Measurements from ENCODE around the gene OR9G1. TPM values are rescaled to one million over a fixed set of nuclear protein-coding genes. Genes with fewer than 3 reads are reported as not detected.

The OR9G1 gene
- total RNA-seq, 2 donors from 2014 or later = not detected

GRCh38 chr11:56714206-56714605 is 15.3 kb downstream of the OR9G1 start:
- intact Hi-C loops (cut with DNase I) = no loop called here
- no peaks in the 10 kb centered on the region for H3K4me1 ChIP-seq
- H3K27me3 ChIP-seq = no peaks in the 10 kb centered on the region
- no peak for TF ChIP-seq CTCF (IDR thresholded peaks at IDR 0.05)
- no peak overlapping the region for H3K4me3 ChIP-seq
- H3K9me3 ChIP-seq = no peaks in the 10 kb centered on the region
- H3K27ac ChIP-seq = no peak overlapping the region
- DNase-seq = no peak
- H3K36me3 ChIP-seq = no peaks in the 10 kb centered on the region
- no peak overlapping the region for H3K9ac ChIP-seq (ENCODE audit: low read depth in 2 of 2, low read length in 2 of 2)

- no peaks in the 10 kb centered on the region for H3K9me3 ChIP-seq
- H3K27me3 ChIP-seq = no peaks in the 10 kb centered on the region
- H3K27ac ChIP-seq = peak overlapping the region; percentile 37
- intact Hi-C loops (cut with DNase I) = no loop called here
- no peak overlapping the region for H3K4me3 ChIP-seq
- H3K9ac ChIP-seq (ENCODE audit: low read depth in 2 of 2, low read length in 2 of 2) = no peak overlapping the region
- no peak for DNase-seq
- no peak for TF ChIP-seq CTCF (IDR thresholded peaks at IDR 0.05)
- H3K4me1 ChIP-seq = no peaks in the 10 kb centered on the region
- H3K36me3 ChIP-seq = no peaks in the 10 kb centered on the region
Observed at GRCh38 chr11:56716379-56716854, 17.5 kb downstream of the OR9G1 start.

- H3K27me3 ChIP-seq = no peaks in the 10 kb centered on the region
- H3K27ac ChIP-seq = no peak overlapping the region
- TF ChIP-seq CTCF (IDR thresholded peaks at IDR 0.05) = no peak
- H3K4me3 ChIP-seq = no peak overlapping the region
- no peaks in the 10 kb centered on the region for H3K9me3 ChIP-seq
- no peaks in the 10 kb centered on the region for H3K4me1 ChIP-seq
- DNase-seq = no peak
- no peaks in the 10 kb centered on the region for H3K36me3 ChIP-seq
- no peak overlapping the region for H3K9ac ChIP-seq (ENCODE audit: low read depth in 2 of 2, low read length in 2 of 2)
- intact Hi-C loops (cut with DNase I) = no loop called here
Observed at GRCh38 chr11:56720513-56720912, 21.6 kb downstream of the OR9G1 start.

- Histone ChIP-seq H3K27ac (no peak overlapping the region), H3K9me3 (no peaks in the 10 kb centered on the region), H3K9ac (ENCODE audit: low read depth in 2 of 2, low read length in 2 of 2) (no peak overlapping the region), H3K4me1 (no peaks in the 10 kb centered on the region), H3K36me3 (no peaks in the 10 kb centered on the region), H3K27me3 (no peaks in the 10 kb centered on the region), H3K4me3 (no peak overlapping the region)
- no peak for TF ChIP-seq CTCF (IDR thresholded peaks at IDR 0.05)
- intact Hi-C loops (cut with DNase I) = no loop called here
- DNase-seq = no peak
Observed at GRCh38 chr11:56740107-56740506, 41.2 kb downstream of the OR9G1 start.

GRCh38 chr11:56740886-56741285 is 42.0 kb downstream of the OR9G1 start:
- DNase-seq = no peak
- no peak overlapping the region for H3K27ac ChIP-seq
- no peak for TF ChIP-seq CTCF (IDR thresholded peaks at IDR 0.05)
- no peaks in the 10 kb centered on the region for H3K4me1 ChIP-seq
- H3K9me3 ChIP-seq = no peaks in the 10 kb centered on the region
- no peaks in the 10 kb centered on the region for H3K36me3 ChIP-seq
- H3K27me3 ChIP-seq = no peaks in the 10 kb centered on the region
- H3K4me3 ChIP-seq = no peak overlapping the region
- intact Hi-C loops (cut with DNase I) = no loop called here
- no peak overlapping the region for H3K9ac ChIP-seq (ENCODE audit: low read depth in 2 of 2, low read length in 2 of 2)

GRCh38 chr11:56748597-56748996 is 49.7 kb downstream of the OR9G1 start, which contains the start of gene OR9G4:
OR9G4 (minus strand) TSS chr11:56748697; CDS start chr11:56743766, 4,931 bp downstream.
- H3K9ac ChIP-seq (ENCODE audit: low read depth in 2 of 2, low read length in 2 of 2) = no peak within 1 kb of the TSS
- no peak for DNase-seq
- H3K27ac ChIP-seq = no peak within 1 kb of the TSS
- intact Hi-C loops (cut with DNase I) = no loop called here
- no peaks in the 10 kb centered on the region for H3K36me3 ChIP-seq
- H3K4me1 ChIP-seq = no peaks in the 10 kb centered on the region
- no peaks in the 10 kb centered on the region for H3K27me3 ChIP-seq
- TF ChIP-seq CTCF (IDR thresholded peaks at IDR 0.05) = no peak
- H3K9me3 ChIP-seq = no peaks in the 10 kb centered on the region
- H3K4me3 ChIP-seq = no peak within 1 kb of the TSS
